ENCODE measurements around the gene CASP7. TPM values are rescaled to one million over a fixed set of nuclear protein-coding genes. Genes with fewer than 3 reads are reported as not detected.

The CASP7 gene
- total RNA-seq, 1 experiment from 2014 or later = 38.2 TPM

DNA sequence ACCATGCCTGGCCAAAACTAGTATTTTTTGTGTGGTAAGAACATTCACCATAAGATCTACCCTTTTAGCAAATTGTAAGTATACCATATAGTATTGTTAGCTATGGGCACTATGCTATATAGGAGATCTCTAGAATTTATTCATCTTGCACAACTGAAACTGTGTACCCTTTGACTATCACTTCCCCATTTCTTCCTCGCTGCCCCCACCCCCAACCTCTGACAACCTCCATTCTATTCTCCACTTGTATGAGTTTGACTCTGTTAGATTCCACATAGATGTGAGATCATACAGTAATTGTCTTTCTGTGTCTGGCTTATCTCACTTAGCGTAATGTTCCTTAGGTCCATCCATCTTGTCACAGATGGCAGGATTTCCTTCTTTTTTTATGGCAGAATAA, 3.6 kb downstream of the CASP7 start:
- CTCF ChIA-PET = no interaction called here
- in situ Hi-C loops (cut with HindIII; ENCODE audit: low pct_unique_long_range_greater_than_20kb, low sequenced_read_pairs) = no loop called here
- POLR2A ChIA-PET = no interaction called here
- peaks cover 13% of the 10 kb centered on the region; the same call in 1 of the 2 replicates for H3K9me3 ChIP-seq (ENCODE audit: control insufficient read depth, insufficient read depth, low read depth, low read length)
- H3K27me3 ChIP-seq (ENCODE audit: control insufficient read depth, insufficient read depth, low read length) = no peaks in the 10 kb centered on the region
- H3K27ac ChIP-seq (ENCODE audit: low read length) = no peak overlapping the region
- peaks cover 6% of the 10 kb centered on the region; the same call in 1 of the 2 replicates for H3K36me3 ChIP-seq (ENCODE audit: control insufficient read depth, insufficient read depth, low read length)
- no TSS peak for BruUV-seq (replicated peaks)
- intact Hi-C loops (cut with micrococcal nuclease; ENCODE audit: unreplicated experiment) = no loop called here
- peaks cover 13% of the 10 kb centered on the region for H3K4me1 ChIP-seq (ENCODE audit: control insufficient read depth, insufficient read depth, low read length)
- DNase-seq (ENCODE audit: low read depth, low spot score) = no peak
- H3K4me3 ChIP-seq (ENCODE audit: low read depth in 2 of 2, low read length in 2 of 2) = no peak overlapping the region
- TF ChIP-seq CTCF (IDR thresholded peaks at IDR 0.05) = no peak
- no peak for TF ChIP-seq POLR2AphosphoS5 (IDR thresholded peaks at IDR 0.05; ENCODE audit: low read depth, low read length)
- TF ChIP-seq, protein P1, sequence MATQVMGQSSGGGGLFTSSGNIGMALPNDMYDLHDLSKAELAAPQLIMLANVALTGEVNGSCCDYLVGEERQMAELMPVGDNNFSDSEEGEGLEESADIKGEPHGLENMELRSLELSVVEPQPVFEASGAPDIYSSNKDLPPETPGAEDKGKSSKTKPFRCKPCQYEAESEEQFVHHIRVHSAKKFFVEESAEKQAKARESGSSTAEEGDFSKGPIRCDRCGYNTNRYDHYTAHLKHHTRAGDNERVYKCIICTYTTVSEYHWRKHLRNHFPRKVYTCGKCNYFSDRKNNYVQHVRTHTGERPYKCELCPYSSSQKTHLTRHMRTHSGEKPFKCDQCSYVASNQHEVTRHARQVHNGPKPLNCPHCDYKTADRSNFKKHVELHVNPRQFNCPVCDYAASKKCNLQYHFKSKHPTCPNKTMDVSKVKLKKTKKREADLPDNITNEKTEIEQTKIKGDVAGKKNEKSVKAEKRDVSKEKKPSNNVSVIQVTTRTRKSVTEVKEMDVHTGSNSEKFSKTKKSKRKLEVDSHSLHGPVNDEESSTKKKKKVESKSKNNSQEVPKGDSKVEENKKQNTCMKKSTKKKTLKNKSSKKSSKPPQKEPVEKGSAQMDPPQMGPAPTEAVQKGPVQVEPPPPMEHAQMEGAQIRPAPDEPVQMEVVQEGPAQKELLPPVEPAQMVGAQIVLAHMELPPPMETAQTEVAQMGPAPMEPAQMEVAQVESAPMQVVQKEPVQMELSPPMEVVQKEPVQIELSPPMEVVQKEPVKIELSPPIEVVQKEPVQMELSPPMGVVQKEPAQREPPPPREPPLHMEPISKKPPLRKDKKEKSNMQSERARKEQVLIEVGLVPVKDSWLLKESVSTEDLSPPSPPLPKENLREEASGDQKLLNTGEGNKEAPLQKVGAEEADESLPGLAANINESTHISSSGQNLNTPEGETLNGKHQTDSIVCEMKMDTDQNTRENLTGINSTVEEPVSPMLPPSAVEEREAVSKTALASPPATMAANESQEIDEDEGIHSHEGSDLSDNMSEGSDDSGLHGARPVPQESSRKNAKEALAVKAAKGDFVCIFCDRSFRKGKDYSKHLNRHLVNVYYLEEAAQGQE (IDR thresholded peaks at IDR 0.05; ENCODE audit: insufficient read depth in 1 of 2, low read depth in 2 of 2, low read length in 1 of 2) = no peak
- no peak for TF ChIP-seq TCF7L2 (IDR thresholded peaks at IDR 0.05; ENCODE audit: low read depth, low read length)
- TF ChIP-seq SIN3A (IDR thresholded peaks at IDR 0.05; ENCODE audit: borderline replicate concordance, insufficient read depth, low read depth, low read length) = no peak
- ATAC-seq = no peak

DNA sequence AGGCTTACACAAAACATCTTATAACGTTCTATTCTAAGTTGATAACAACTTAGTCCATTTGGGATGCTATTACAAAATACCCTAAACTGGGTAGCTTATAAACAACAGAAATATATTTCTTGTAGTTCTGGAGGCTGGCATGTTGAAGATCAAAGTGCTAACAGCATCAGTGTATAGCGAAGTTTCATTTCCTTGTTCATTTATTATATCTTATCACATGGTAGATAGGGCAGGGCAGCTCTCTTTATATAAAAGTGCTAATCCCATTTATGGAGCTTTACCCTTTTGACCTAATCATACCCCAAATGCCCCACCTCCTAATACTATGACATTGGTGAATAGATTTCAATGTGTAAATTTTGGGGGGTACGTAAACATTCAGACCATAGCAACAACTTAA, 6.3 kb downstream of the CASP7 start:
- no TSS peak for BruUV-seq (replicated peaks)
- Histone ChIP-seq H3K4me1 (ENCODE audit: control insufficient read depth, insufficient read depth, low read length) (peaks cover 10% of the 10 kb centered on the region), H3K9me3 (ENCODE audit: control insufficient read depth, insufficient read depth, low read depth, low read length) (peaks cover 13% of the 10 kb centered on the region; the same call in 1 of the 2 replicates), H3K27ac (ENCODE audit: low read length) (no peak overlapping the region), H3K36me3 (ENCODE audit: control insufficient read depth, insufficient read depth, low read length) (no peaks in the 10 kb centered on the region), H3K27me3 (ENCODE audit: control insufficient read depth, insufficient read depth, low read length) (no peaks in the 10 kb centered on the region), H3K4me3 (ENCODE audit: low read depth in 2 of 2, low read length in 2 of 2) (no peak overlapping the region)
- no peak for ATAC-seq
- in situ Hi-C loops (cut with HindIII; ENCODE audit: low pct_unique_long_range_greater_than_20kb, low sequenced_read_pairs) (no loop called here), intact Hi-C loops (cut with micrococcal nuclease; ENCODE audit: unreplicated experiment) (no loop called here)
- TF ChIP-seq SIN3A (IDR thresholded peaks at IDR 0.05; ENCODE audit: borderline replicate concordance, insufficient read depth, low read depth, low read length) (no peak), CTCF (IDR thresholded peaks at IDR 0.05) (no peak), TCF7L2 (IDR thresholded peaks at IDR 0.05; ENCODE audit: low read depth, low read length) (no peak), POLR2AphosphoS5 (IDR thresholded peaks at IDR 0.05; ENCODE audit: low read depth, low read length) (no peak)
- TF ChIP-seq, protein P1 (IDR thresholded peaks at IDR 0.05; ENCODE audit: insufficient read depth in 1 of 2, low read depth in 2 of 2, low read length in 1 of 2) = no peak
- ChIA-PET POLR2A (no interaction called here), CTCF (no interaction called here)
- no peak for DNase-seq (ENCODE audit: low read depth, low spot score)

All from Panc1 (cell line).